ENCODE measurements around the gene GAMT. TPM values are rescaled to one million over a fixed set of nuclear protein-coding genes. Genes with fewer than 3 reads are reported as not detected.
A peak's percentile ranks its signal among the peaks of the same experiment; 100 is the strongest.

GAMT gene
- total and polyA plus RNA-seq, 2 of the 13 experiments (the other 11 are each of a cell fraction or from before 2014, with no cell fraction given) = 115 to 124 TPM

DNA sequence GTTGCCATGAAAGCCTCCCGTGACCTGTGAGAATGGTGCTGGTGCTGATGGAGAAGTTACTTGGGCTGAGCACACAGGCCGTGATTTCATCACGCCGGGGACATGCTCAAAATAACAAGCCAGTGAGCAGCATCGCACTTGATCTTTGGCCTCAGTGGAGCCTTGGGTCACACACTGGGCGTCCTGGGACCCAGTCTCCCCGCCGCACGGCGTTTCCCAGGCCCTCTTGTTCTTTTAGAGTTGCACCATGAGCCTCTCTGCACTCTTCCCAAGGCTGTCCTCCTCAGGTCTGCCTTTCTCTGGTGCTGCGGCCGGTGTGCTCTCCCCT is 27.1 kb downstream of the GAMT start (continued):
- TF ChIP-seq ZBTB2 (CRISPR knock-in tag; IDR thresholded peaks at IDR 0.05; ENCODE audit: low read depth) (no peak), ZNF709 (CRISPR knock-in tag; IDR thresholded peaks at IDR 0.05) (0 out of 2 replicates have a peak, but pooled peaks have one; percentile 38), ZNF713 (CRISPR knock-in tag; IDR thresholded peaks at IDR 0.05) (peak; percentile 22; the same call in 1 of the 2 replicates), GATAD2A (CRISPR knock-in tag; IDR thresholded peaks at IDR 0.05) (peak; percentile 69), SP140L (CRISPR knock-in tag; IDR thresholded peaks at IDR 0.05; ENCODE audit: borderline replicate concordance) (no peak), SYNCRIP (IDR thresholded peaks at IDR 0.05; ENCODE audit: insufficient read depth, low read depth, low read length) (no peak), ZNF317 (CRISPR knock-in tag; IDR thresholded peaks at IDR 0.05) (no peak), LCORL (IDR thresholded peaks at IDR 0.05) (no peak), LCORL (CRISPR knock-in tag; IDR thresholded peaks at IDR 0.05) (peak; percentile 67), ZNF382 (CRISPR knock-in tag; IDR thresholded peaks at IDR 0.05; ENCODE audit: borderline replicate concordance) (no peak), DNMT1 (CRISPR knock-in tag; IDR thresholded peaks at IDR 0.05) (no peak), CEBPB (IDR thresholded peaks at IDR 0.05; ENCODE audit: borderline replicate concordance, low read depth, low read length) (peak; percentile 84; the same call in 1 of the 2 replicates), NONO (IDR thresholded peaks at IDR 0.05) (no peak), NONO (CRISPR knock-in tag; conservative IDR thresholded peaks at IDR 0.05) (peak; percentile 49; the same call in 1 of the 2 replicates), SRSF1 (optimal IDR thresholded peaks at IDR 0.05; ENCODE audit: low read depth, low read length) (peak; percentile 10), PPARG (CRISPR knock-in tag; conservative IDR thresholded peaks at IDR 0.05) (0 out of 2 replicates have a peak, but pooled peaks have one; percentile 20), ZNF138 (CRISPR knock-in tag; IDR thresholded peaks at IDR 0.05; ENCODE audit: low read depth) (no peak)
- TF ChIP-seq, protein P1, sequence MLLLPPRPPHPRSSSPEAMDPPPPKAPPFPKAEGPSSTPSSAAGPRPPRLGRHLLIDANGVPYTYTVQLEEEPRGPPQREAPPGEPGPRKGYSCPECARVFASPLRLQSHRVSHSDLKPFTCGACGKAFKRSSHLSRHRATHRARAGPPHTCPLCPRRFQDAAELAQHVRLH (CRISPR knock-in tag; IDR thresholded peaks at IDR 0.05; ENCODE audit: borderline replicate concordance, low read depth) = peak; percentile 39; the same call in 1 of the 2 replicates
- TF ChIP-seq, protein P2, sequence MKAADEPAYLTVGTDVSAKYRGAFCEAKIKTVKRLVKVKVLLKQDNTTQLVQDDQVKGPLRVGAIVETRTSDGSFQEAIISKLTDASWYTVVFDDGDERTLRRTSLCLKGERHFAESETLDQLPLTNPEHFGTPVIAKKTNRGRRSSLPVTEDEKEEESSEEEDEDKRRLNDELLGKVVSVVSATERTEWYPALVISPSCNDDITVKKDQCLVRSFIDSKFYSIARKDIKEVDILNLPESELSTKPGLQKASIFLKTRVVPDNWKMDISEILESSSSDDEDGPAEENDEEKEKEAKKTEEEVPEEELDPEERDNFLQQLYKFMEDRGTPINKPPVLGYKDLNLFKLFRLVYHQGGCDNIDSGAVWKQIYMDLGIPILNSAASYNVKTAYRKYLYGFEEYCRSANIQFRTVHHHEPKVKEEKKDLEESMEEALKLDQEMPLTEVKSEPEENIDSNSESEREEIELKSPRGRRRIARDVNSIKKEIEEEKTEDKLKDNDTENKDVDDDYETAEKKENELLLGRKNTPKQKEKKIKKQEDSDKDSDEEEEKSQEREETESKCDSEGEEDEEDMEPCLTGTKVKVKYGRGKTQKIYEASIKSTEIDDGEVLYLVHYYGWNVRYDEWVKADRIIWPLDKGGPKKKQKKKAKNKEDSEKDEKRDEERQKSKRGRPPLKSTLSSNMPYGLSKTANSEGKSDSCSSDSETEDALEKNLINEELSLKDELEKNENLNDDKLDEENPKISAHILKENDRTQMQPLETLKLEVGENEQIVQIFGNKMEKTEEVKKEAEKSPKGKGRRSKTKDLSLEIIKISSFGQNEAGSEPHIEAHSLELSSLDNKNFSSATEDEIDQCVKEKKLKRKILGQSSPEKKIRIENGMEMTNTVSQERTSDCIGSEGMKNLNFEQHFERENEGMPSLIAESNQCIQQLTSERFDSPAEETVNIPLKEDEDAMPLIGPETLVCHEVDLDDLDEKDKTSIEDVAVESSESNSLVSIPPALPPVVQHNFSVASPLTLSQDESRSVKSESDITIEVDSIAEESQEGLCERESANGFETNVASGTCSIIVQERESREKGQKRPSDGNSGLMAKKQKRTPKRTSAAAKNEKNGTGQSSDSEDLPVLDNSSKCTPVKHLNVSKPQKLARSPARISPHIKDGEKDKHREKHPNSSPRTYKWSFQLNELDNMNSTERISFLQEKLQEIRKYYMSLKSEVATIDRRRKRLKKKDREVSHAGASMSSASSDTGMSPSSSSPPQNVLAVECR (CRISPR knock-in tag; IDR thresholded peaks at IDR 0.05; ENCODE audit: borderline replicate concordance) = peak; percentile 23; the same call in 1 of the 2 replicates
- TF ChIP-seq, protein P3, sequence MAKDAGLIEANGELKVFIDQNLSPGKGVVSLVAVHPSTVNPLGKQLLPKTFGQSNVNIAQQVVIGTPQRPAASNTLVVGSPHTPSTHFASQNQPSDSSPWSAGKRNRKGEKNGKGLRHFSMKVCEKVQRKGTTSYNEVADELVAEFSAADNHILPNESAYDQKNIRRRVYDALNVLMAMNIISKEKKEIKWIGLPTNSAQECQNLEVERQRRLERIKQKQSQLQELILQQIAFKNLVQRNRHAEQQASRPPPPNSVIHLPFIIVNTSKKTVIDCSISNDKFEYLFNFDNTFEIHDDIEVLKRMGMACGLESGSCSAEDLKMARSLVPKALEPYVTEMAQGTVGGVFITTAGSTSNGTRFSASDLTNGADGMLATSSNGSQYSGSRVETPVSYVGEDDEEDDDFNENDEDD (CRISPR knock-in tag; IDR thresholded peaks at IDR 0.05; ENCODE audit: borderline replicate concordance) = peak; percentile 29; the same call in 1 of the 2 replicates
- TF ChIP-seq, protein P4, sequence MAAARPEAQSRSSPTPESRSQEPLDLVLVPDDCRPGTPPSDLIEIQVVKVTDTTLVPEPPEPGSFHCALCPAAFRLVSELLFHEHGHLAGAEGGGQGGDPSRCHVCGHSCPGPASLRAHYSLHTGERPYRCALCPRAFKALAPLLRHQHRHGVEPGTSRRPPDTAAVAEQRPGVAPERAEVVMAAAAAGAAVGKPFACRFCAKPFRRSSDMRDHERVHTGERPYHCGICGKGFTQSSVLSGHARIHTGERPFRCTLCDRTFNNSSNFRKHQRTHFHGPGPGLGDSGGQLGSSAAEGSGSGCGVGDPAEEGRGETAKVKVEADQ (CRISPR knock-in tag; IDR thresholded peaks at IDR 0.05; ENCODE audit: borderline replicate concordance) = 0 out of 2 replicates have a peak, but pooled peaks have one; percentile 39
- TF ChIP-seq, protein P5, sequence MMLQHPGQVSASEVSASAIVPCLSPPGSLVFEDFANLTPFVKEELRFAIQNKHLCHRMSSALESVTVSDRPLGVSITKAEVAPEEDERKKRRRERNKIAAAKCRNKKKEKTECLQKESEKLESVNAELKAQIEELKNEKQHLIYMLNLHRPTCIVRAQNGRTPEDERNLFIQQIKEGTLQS (CRISPR knock-in tag; IDR thresholded peaks at IDR 0.05) = peak; percentile 82

Measured in HepG2 (cell line).